Omental fat pad (tissue), 4 donors: ENCODE data around the gene SERPINA5. TPM values are rescaled to one million over a fixed set of nuclear protein-coding genes. Genes with fewer than 3 reads are reported as not detected.
"Not testable (repeated sequence)": the region's sequence is repeated elsewhere in the genome, so short reads cannot be mapped to it uniquely, and the experiment has no call there.

Experiments used
- ATAC-seq: fragments of 150-250 bp; one replicate; pipeline ENCODE4 v1.9.1; 2016; ENCODE audit warnings: mild to moderate bottlenecking, moderate library complexity; ENCODE audit not compliant: low FRiP score
- DNase-seq: peaks from one replicate; pipeline ENCODE4 v3.0.0-alpha.2; 2019; ENCODE audit warnings: low spot score
- CTCF ChIP-seq, 3 donors: fragments of 450-650 bp; IDR thresholded peaks; one replicate each; pipeline ENCODE4 v1.5.1; 2016 to 2017; ENCODE audit warnings: antibody characterized with exemption in 3 of 3, mild to moderate bottlenecking in 3 of 3, moderate library complexity in 2 of 3
- total RNA-seq, 4 donors: library from RNA; depleted of rRNA; stranded (reverse); fragments of >200 nt; gene quantifications; one replicate each; pipeline ENCODE4 v1.1.0, GENCODE V29; 2016

SERPINA5 gene
- total RNA-seq, 4 donors from 2014 or later, result 0.24 to 4.3 (median 0.48) TPM

- no peak for ATAC-seq
- TF ChIP-seq CTCF (IDR thresholded peaks at IDR 0.05), result no peak
- no peak for DNase-seq
Observed at GRCh38 chr14:94574336-94574735, 6.9 kb upstream of the SERPINA5 start.

GRCh38 chr14:94575730-94576585 is 5.3 kb upstream of the SERPINA5 start:
- peak; percentile 9 for DNase-seq
- TF ChIP-seq CTCF (IDR thresholded peaks at IDR 0.05), result no peak
- no peak for ATAC-seq

- not testable (repeated sequence) for ATAC-seq
Observed at GRCh38 chr14:94577472-94577871, 3.8 kb upstream of the SERPINA5 start.

GRCh38 chr14:94578712-94579111 is 2.5 kb upstream of the SERPINA5 start:
- DNase-seq (no peak), ATAC-seq (no peak)
- TF ChIP-seq CTCF (IDR thresholded peaks at IDR 0.05), result no peak

More at GRCh38 chr14:94577472-94577871, 3.8 kb upstream of the SERPINA5 start:
- DNase-seq, result not testable (repeated sequence)

GRCh38 chr14:94582199-94582750 is 1.0 kb downstream of the SERPINA5 start:
- no peak for ATAC-seq
- TF ChIP-seq CTCF (IDR thresholded peaks at IDR 0.05), result no peak
- DNase-seq, result no peak

- TF ChIP-seq CTCF (IDR thresholded peaks at IDR 0.05), result no peak
- no peak for ATAC-seq
- no peak for DNase-seq
Observed at GRCh38 chr14:94582851-94583250, 1.6 kb downstream of the SERPINA5 start.

GRCh38 chr14:94583557-94583956 is 2.3 kb downstream of the SERPINA5 start:
- ATAC-seq (no peak), DNase-seq (no peak)
- TF ChIP-seq CTCF (IDR thresholded peaks at IDR 0.05), result no peak
